Sciatic nerve (tissue), 2 donors: ENCODE measurements around the gene LEPR. TPM values are rescaled to one million over a fixed set of nuclear protein-coding genes. Genes with fewer than 3 reads are reported as not detected.
"Not testable (repeated sequence)": the region's sequence is repeated elsewhere in the genome, so short reads cannot be mapped to it uniquely, and the experiment has no call there.

Experiments used
- ATAC-seq: fragments of 200-7000 bp; cut with Tn5 transposase; one replicate; pipeline ENCODE4 v1.9.1; 2020; ENCODE audit warnings: mild to moderate bottlenecking, moderate library complexity
- DNase-seq: peaks from one replicate; pipeline ENCODE4 v3.0.0-alpha.2; 2020; ENCODE audit warnings: low spot score
- intact Hi-C: fragments of 100-400 bp; cut with DNase I; formaldehyde crosslinking; loops from one replicate; pipeline ENCODE4 v1.14.2; 2022
- total RNA-seq: library from RNA; stranded (reverse); fragmentation: NEBNext Ultra II Directional; extraction: Animal tissue kit (Norgen Biotek cat#: 25700); gene quantifications from one replicate; pipeline ENCODE4 v1.2.1, GENCODE V29; 2021
- donor health status: DM: no; HTN: no; CAD: no.
- donor health status: DM: no; HTN: no; CAD: no.

Gene LEPR
- total RNA-seq, 1 donor from 2014 or later: 138 TPM

DNA sequence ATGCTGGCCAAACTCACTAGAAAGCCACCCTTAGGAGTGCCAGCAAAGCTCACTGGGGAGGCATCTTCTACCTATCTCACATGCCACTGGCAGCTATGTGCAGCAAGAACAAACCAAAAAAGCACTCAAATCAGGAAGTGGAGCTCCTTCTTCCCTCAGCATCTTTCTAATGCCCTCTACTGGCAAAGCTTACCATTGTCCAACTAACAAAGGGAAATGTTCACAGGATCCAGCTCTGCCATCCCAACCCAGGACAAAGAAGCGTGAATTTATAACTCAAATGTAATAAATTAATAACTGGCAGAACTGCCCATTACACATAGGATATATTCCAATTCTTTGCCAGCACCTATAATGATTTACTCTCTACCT is 38.9 kb downstream of the LEPR start:
- DNase-seq (no peak), ATAC-seq (no peak)
- intact Hi-C loops: no loop called here

DNA sequence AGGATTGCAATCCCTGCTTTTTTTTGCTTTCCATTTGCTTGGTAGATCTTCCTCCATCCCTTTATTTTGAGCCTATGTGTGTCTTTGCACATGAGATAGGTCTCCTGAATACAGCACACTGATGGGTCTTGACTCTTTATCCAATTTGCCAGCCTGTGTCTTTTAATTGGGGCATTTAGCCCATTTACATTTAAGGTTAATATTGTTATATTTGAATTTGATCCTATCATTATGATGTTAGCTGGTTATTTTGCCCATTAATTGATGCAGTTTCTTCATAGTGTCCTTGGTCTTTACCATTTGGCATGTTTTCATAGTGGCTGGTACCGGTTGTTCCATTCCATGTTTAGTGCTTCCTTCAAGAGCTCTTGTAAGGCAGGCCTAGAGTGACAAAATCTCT is 45.4 kb downstream of the LEPR start:
- DNase-seq, ATAC-seq, intact Hi-C loops: not testable (repeated sequence)

DNA sequence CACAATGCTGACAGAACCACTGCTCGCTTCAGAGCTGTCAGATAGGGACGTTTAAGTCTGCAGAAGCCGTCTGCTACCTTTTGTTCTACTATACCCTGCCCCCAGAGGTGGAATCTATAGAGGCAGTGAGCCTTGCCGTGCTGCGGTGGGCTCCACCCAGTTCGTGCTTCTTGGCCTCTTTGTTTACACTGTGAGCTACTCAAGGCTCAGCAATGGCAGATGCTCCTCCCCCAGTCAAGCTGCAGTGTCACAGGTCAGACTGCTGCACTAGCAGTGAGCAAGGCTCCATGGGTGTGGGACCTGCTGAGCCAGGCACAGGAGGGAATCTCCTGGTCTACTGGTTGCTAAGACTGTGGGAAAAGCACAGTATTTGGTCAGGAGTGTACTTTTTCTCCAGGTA is 47.1 kb downstream of the LEPR start:
- DNase-seq (no peak), ATAC-seq (no peak)
- intact Hi-C loops: no loop called here

DNA sequence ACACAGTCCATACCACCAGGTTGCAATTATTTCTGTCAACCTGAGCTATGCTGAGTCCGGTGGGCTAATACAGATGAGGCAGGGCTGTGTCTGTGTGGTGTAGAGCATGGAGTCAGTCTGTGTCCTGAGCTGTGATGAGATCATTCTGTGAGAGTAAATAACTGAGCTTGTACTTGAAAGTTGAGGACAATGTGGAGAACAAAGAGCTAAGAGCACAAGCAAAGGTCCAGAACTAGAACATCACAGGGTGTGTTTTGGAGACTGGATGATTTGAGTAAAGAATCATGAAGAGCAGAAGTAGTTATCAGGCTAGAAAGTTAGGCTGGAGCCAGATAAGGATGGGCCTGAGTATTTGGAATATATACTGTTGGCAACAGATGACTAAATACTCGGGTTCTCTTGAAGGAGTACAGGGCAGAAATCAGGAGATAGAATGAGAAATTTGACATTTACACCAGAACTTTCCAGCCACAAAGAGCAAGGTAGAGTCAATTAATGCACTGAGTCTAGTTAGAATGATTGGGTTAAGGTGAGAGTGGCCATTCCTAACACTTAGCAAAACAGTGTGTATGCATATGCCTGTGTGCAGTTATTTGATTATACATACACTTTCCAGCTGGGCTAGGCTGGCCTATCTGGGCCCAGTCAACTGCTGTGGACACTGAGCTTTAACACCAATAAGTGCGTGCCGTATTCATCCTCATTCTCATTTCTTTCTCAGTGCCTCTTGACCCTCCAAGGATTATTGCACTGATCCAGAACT is 48.8 kb downstream of the LEPR start:
- intact Hi-C loops: no loop called here
- no peak for DNase-seq
- peak; percentile 7 for ATAC-seq

DNA sequence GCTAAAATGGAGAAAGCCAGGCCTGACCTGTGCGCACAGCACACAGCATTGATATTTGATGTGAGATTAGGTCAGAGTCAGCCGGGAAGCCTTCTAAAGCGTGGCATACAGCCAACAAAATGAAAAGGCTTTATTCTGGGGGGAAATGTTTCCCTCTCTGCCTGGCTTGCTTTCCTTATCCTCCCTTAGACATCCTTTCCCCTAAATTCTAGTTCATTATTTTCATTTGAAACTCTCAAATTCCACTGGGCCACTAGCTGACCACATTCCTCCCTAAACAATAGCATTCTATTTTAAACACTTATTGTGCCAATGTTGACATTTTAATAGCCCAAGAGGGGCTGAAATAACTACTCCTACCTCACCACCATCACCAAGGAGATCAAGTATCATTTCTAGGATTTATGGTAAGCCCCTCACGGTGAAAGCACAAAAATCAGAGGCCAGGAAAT is 49.4 kb downstream of the LEPR start:
- ATAC-seq (peak; percentile 74), DNase-seq (no peak)
- intact Hi-C loops: no loop called here

Other genes starting within 250 kb of the LEPR start
- gene DNAJC6, start 111.1 kb upstream of the LEPR start, total RNA-seq: 20.7 TPM
- gene LEPROT, start within 50 bp of the LEPR start, total RNA-seq: 97.5 TPM